GM23248 (cell line): Measurements from ENCODE around the gene DMGDH.

Source experiments
- EZH2 ChIP-seq: fragments of 200-600 bp; sonication (generic); IDR thresholded peaks from 2 replicates; pipeline ENCODE4 v1.6.1; 2018; ENCODE audit warnings: antibody characterized with exemption, mild to moderate bottlenecking; ENCODE audit not compliant: insufficient read depth, poor library complexity, severe bottlenecking
- EZH2phosphoT487 ChIP-seq: fragments of 200-600 bp; sonication (generic); IDR thresholded peaks from 2 replicates; pipeline ENCODE4 v1.6.1; 2018; ENCODE audit warnings: antibody characterized with exemption, moderate library complexity, mild to moderate bottlenecking, low read depth; ENCODE audit not compliant: insufficient read depth

DNA sequence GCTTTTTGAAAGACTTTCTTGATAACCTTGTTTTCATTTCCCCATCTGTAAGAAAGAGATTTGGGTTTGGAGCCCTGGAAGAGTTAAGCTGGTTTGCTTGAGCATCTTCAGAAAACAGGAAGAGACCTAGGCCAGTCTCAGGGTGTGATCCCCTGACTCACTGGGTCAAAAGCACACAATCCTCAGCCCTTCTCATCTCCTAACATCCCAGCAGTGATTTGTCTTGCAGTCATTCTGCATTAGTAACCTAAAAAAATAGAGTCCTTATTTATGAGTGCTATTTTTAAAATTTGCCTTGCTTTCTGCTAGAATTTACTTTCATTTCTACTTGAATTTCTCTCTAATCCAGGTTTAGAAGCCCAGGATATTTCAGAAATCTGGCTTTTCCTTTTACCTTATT is 68.0 kb downstream of the DMGDH start:
- TF ChIP-seq EZH2 (no peak), EZH2phosphoT487 (no peak)
